SH-SY5Y (cell line): Measurements from ENCODE around the gene LRRC8D.

Experiments used
- GATA2 ChIP-seq: IDR thresholded peaks from 2 replicates; pipeline ENCODE4 v1.6.1; 2011; ENCODE audit warnings: mild to moderate bottlenecking, low read depth, low read length
- GATA3 ChIP-seq: IDR thresholded peaks from 2 replicates; pipeline ENCODE4 v1.6.1; 2011; ENCODE audit warnings: low read depth, mild to moderate bottlenecking, low read length, moderate library complexity

DNA sequence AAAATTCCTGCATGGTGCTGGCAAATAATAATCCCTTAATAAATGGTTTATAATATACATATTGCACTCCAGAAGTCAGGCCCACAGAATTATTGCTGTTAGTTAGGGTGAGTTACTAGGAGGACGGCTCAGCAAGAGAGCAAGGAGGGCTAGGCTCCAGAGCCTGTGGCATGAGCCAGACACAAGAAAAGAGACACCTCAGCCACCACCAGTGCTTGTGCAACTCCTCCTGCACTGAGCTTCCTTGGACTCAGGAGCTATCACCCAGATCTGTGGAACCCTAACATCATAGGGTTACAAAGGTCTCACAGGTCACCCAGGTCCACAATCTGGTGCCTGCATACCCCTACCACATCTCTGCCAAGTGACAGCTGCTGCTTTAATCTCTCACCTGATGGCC is 12.8 kb upstream of the LRRC8D start:
- no peak for TF ChIP-seq GATA2
- no peak for TF ChIP-seq GATA3
